Measurements from ENCODE around the gene SGCD. TPM values are rescaled to one million over a fixed set of nuclear protein-coding genes. Genes with fewer than 3 reads are reported as not detected.

The SGCD gene
- total RNA-seq, 1 experiment from 2014 or later: not detected

DNA sequence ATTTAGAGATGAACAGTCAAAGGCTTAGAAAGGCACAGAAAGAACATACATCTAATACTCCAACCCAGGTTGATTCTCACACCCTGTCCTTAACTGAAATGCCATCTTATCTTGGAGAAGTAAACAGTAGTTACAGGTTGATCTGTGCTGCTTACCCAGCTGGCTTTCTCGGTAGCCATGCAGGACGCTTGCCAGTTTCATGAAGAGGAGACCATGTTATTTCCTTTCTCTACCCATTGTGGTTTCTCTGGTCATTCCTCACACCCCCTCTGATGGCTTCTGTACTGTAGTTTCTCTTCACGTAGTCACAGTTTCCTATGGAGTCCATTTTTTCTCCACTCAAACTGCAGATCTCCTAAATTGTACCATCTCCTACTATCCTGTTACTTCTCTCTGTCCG is 206.0 kb downstream of the SGCD start:
- ChIA-PET POLR2A (no interaction called here), CTCF (no interaction called here), RAD21 (ENCODE audit: low non-redundant PET in 1 of 2, low total read pairs in 2 of 2, uncharacterized antibody in 2 of 2, unreplicated experiment in 2 of 2) (no interaction called here)
- Histone ChIP-seq H3K27me3 (ENCODE audit: insufficient read depth, low read length) (no peaks in the 10 kb centered on the region), H4K20me1 (ENCODE audit: insufficient read depth) (no peaks in the 10 kb centered on the region), H3K4me2 (ENCODE audit: low read length) (no peak overlapping the region), H3K79me2 (ENCODE audit: insufficient read depth, low read length) (no peaks in the 10 kb centered on the region), H3K9me2 (ENCODE audit: insufficient read depth) (no peaks in the 10 kb centered on the region), H3K27ac (ENCODE audit: low read depth, low read length) (no peak overlapping the region), H3K9ac (ENCODE audit: low read length) (no peak overlapping the region), H3K4me3 (replicated peaks in 1 of 2; ENCODE audit: low read depth in 1 of 2, low read length in 2 of 2) (no peak overlapping the region), H3K9me3 (ENCODE audit: control insufficient read depth in 1 of 2, insufficient read depth in 1 of 2, low read depth in 1 of 2, low read length in 2 of 2) (no peaks in the 10 kb centered on the region; a peak in 2 of 4 replicates), H3K36me3 (ENCODE audit: control insufficient read depth in 1 of 2, insufficient read depth in 2 of 2, low read length in 2 of 2) (no peaks in the 10 kb centered on the region), H3K4me1 (ENCODE audit: control insufficient read depth in 1 of 2, insufficient read depth in 2 of 2, low read length in 2 of 2) (no peaks in the 10 kb centered on the region), H2AFZ (ENCODE audit: low read depth, low read length, poor library complexity, severe bottlenecking) (no peak overlapping the region)
- intact Hi-C loops (cut with micrococcal nuclease): no loop called here
- DNase-seq (ENCODE audit: low read depth, low spot score): no peak
- no peak for ATAC-seq
- BruUV-seq (replicated peaks): no TSS peak
- TF ChIP-seq YY1 (IDR thresholded peaks at IDR 0.05; ENCODE audit: extremely low read depth, insufficient replicate concordance, low read depth, low read length) (no peak), POLR2AphosphoS5 (IDR thresholded peaks at IDR 0.05; ENCODE audit: low read depth, low read length) (no peak), EGR1 (IDR thresholded peaks at IDR 0.05; ENCODE audit: low read depth) (no peak), RAD21 (IDR thresholded peaks at IDR 0.05; ENCODE audit: low read depth) (no peak), FOSL1 (IDR thresholded peaks at IDR 0.05; ENCODE audit: low read depth) (no peak), EZH2 (IDR thresholded peaks at IDR 0.05) (no peak), MAX (IDR thresholded peaks at IDR 0.05) (no peak), TCF7L2 (IDR thresholded peaks at IDR 0.05; ENCODE audit: borderline replicate concordance, extremely low read depth, insufficient read depth, insufficient read length) (no peak)
- TF ChIP-seq, protein P1, sequence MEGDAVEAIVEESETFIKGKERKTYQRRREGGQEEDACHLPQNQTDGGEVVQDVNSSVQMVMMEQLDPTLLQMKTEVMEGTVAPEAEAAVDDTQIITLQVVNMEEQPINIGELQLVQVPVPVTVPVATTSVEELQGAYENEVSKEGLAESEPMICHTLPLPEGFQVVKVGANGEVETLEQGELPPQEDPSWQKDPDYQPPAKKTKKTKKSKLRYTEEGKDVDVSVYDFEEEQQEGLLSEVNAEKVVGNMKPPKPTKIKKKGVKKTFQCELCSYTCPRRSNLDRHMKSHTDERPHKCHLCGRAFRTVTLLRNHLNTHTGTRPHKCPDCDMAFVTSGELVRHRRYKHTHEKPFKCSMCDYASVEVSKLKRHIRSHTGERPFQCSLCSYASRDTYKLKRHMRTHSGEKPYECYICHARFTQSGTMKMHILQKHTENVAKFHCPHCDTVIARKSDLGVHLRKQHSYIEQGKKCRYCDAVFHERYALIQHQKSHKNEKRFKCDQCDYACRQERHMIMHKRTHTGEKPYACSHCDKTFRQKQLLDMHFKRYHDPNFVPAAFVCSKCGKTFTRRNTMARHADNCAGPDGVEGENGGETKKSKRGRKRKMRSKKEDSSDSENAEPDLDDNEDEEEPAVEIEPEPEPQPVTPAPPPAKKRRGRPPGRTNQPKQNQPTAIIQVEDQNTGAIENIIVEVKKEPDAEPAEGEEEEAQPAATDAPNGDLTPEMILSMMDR (IDR thresholded peaks at IDR 0.05 in 2 of 3, conservative IDR thresholded peaks at IDR 0.05 in 1 of 3; ENCODE audit: borderline replicate concordance in 1 of 3, insufficient read depth in 1 of 3, low read depth in 2 of 3, low read length in 2 of 3): no peak
- TF ChIP-seq, protein P2, sequence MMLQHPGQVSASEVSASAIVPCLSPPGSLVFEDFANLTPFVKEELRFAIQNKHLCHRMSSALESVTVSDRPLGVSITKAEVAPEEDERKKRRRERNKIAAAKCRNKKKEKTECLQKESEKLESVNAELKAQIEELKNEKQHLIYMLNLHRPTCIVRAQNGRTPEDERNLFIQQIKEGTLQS (IDR thresholded peaks at IDR 0.05): no peak

All from HCT116 (cell line).